GM23338 (cell line): ENCODE measurements around the gene CELA2B. TPM values are rescaled to one million over a fixed set of nuclear protein-coding genes. Genes with fewer than 3 reads are reported as not detected.

Experiments
- ATAC-seq: fragments of 200-7000 bp; cut with Tn5 transposase; 3 replicates; pipeline ENCODE4 v1.9.1; 2020
- DNase-seq: peaks from one replicate; pipeline ENCODE4 v3.0.0-alpha.2; 2015; ENCODE audit warnings: low spot score
- H2AFZ ChIP-seq: fragments of 200-600 bp; sonication (generic); 2 replicates; pipeline ENCODE4 v1.8.0; 2016; ENCODE audit warnings: antibody characterized with exemption, mild to moderate bottlenecking, moderate library complexity
- H3F3A ChIP-seq: fragments of 200-600 bp; sonication (generic); replicated peaks from 2 replicates; pipeline ENCODE4 v1.8.0; 2017; ENCODE audit warnings: antibody characterized with exemption, mixed run types, low read depth
- H3K27ac ChIP-seq: fragments of 200-600 bp; sonication (generic); 2 replicates; pipeline ENCODE4 v1.6.1; 2016; ENCODE audit warnings: low read depth
- H3K27me3 ChIP-seq: fragments of 200-600 bp; sonication (generic); 2 replicates; pipeline ENCODE4 v1.8.0; 2016; ENCODE audit warnings: mild to moderate bottlenecking, mixed run types, moderate library complexity; ENCODE audit not compliant: insufficient read depth
- H3K36me3 ChIP-seq: fragments of 200-600 bp; sonication (generic); 2 replicates; pipeline ENCODE4 v1.8.0; 2016; ENCODE audit warnings: mild to moderate bottlenecking; ENCODE audit not compliant: insufficient read depth
- H3K4me1 ChIP-seq: fragments of 200-600 bp; sonication (generic); 2 replicates; pipeline ENCODE4 v1.8.0; 2016; ENCODE audit warnings: mild to moderate bottlenecking, moderate library complexity; ENCODE audit not compliant: insufficient read depth
- H3K4me2 ChIP-seq: fragments of 200-600 bp; sonication (generic); 2 replicates; pipeline ENCODE4 v1.7.1; 2017; ENCODE audit warnings: mixed run types
- H3K4me3 ChIP-seq: fragments of 200-600 bp; sonication (generic); 2 replicates; pipeline ENCODE4 v1.6.1; 2016; ENCODE audit warnings: mixed run types
- H3K79me2 ChIP-seq: fragments of 200-600 bp; sonication (generic); replicated peaks from 2 replicates; pipeline ENCODE4 v1.8.0; 2017; ENCODE audit warnings: mild to moderate bottlenecking; ENCODE audit not compliant: insufficient read depth
- H3K9me2 ChIP-seq: fragments of 200-600 bp; sonication (generic); 2 replicates; pipeline ENCODE4 v1.8.0; 2017; ENCODE audit not compliant: insufficient read depth
- H4K20me1 ChIP-seq: fragments of 200-600 bp; sonication (generic); replicated peaks from 2 replicates; pipeline ENCODE4 v1.8.0; 2017; ENCODE audit warnings: mild to moderate bottlenecking; ENCODE audit not compliant: insufficient read depth
- H3K27ac Mint-ChIP-seq: 2 replicates; pipeline ENCODE4 v1.8.0; 2020; ENCODE audit warnings: inconsistent platforms, mild to moderate bottlenecking, moderate library complexity, mixed read lengths
- H3K27me3 Mint-ChIP-seq: 3 replicates; pipeline ENCODE4 v1.8.0; 2022; ENCODE audit warnings: low read depth, mild to moderate bottlenecking, moderate library complexity, mixed read lengths, inconsistent platforms; ENCODE audit not compliant: insufficient read depth, poor library complexity
- H3K36me3 Mint-ChIP-seq: 3 replicates; pipeline ENCODE4 v1.8.0; 2021; ENCODE audit warnings: low read depth, mild to moderate bottlenecking, inconsistent platforms, moderate library complexity, mixed read lengths
- H3K4me1 Mint-ChIP-seq: 3 replicates; pipeline ENCODE4 v1.8.0; 2020; ENCODE audit warnings: mild to moderate bottlenecking, inconsistent platforms, mixed read lengths
- H3K4me3 Mint-ChIP-seq: 3 replicates; pipeline ENCODE4 v1.8.0; 2021; ENCODE audit warnings: moderate library complexity, mild to moderate bottlenecking, inconsistent platforms, mixed read lengths
- H3K9me3 Mint-ChIP-seq: 3 replicates; pipeline ENCODE4 v1.8.0; 2020; ENCODE audit warnings: moderate library complexity, mild to moderate bottlenecking, inconsistent platforms, mixed read lengths
- CREB1 ChIP-seq: fragments of 250-450 bp; sonication (Bioruptor Pico); IDR thresholded peaks from 2 replicates; pipeline ENCODE4 v1.5.0; 2020; ENCODE audit warnings: low read depth, mild to moderate bottlenecking, moderate library complexity
- CTCF ChIP-seq, 2 experiments: fragments of 200-600 bp in 1 of 2; sonication (generic) in 1 of 2; conservative IDR thresholded peaks; 2 replicates each; pipeline versions ENCODE4 v1.5.1 to v1.6.1; 2016 to 2017; ENCODE audit warnings: antibody characterized with exemption in 2 of 2, low read depth in 2 of 2, mild to moderate bottlenecking in 2 of 2, moderate library complexity in 1 of 2
- EZH2 ChIP-seq: fragments of 200-600 bp; sonication (generic); IDR thresholded peaks from one replicate; pipeline ENCODE4 v1.8.0; 2017; ENCODE audit warnings: antibody characterized with exemption, mild to moderate bottlenecking, low read depth; ENCODE audit not compliant: unreplicated experiment
- EZH2phosphoT487 ChIP-seq: fragments of 200-600 bp; sonication (generic); IDR thresholded peaks from one replicate; pipeline ENCODE4 v1.8.1; 2018; ENCODE audit warnings: antibody characterized with exemption; ENCODE audit not compliant: unreplicated experiment
- JUNB ChIP-seq: IDR thresholded peaks from one replicate; pipeline ENCODE4 v1.6.1; 2016; ENCODE audit warnings: antibody characterized with exemption; ENCODE audit not compliant: unreplicated experiment
- POLR2AphosphoS5 ChIP-seq: IDR thresholded peaks from 2 replicates; pipeline ENCODE4 v1.6.1; 2016; ENCODE audit warnings: antibody characterized with exemption, low read depth
- STAT1 ChIP-seq: IDR thresholded peaks from one replicate; pipeline ENCODE4 v1.6.1; 2016; ENCODE audit warnings: antibody characterized with exemption; ENCODE audit not compliant: unreplicated experiment
- ZNF114 ChIP-seq: fragments of 250-450 bp; sonication (Bioruptor Pico); IDR thresholded peaks from 2 replicates; pipeline ENCODE4 v1.5.0; 2020; ENCODE audit warnings: mild to moderate bottlenecking, moderate library complexity
- ZNF331 ChIP-seq: fragments of 250-450 bp; sonication (Bioruptor Pico); IDR thresholded peaks from 2 replicates; pipeline ENCODE4 v1.5.0; 2020; ENCODE audit warnings: low read depth, mild to moderate bottlenecking, moderate library complexity
- ZNF462 ChIP-seq: fragments of 250-450 bp; sonication (Bioruptor Pico); IDR thresholded peaks from 2 replicates; pipeline ENCODE4 v1.5.0; 2020; ENCODE audit warnings: mild to moderate bottlenecking, moderate library complexity
- polyA plus RNA-seq: library from polyadenylated mRNA; unstranded; fragments of >200 nt; fragmentation: Nextera tagmentation; extraction: Ambion mirVana; gene quantifications from 2 replicates; pipeline ENCODE4 v1.2.1, GENCODE V29; 2016
- total RNA-seq: library from RNA; depleted of rRNA; stranded (reverse); fragments of >200 nt; shearing (Covaris generic); gene quantifications from 2 replicates; pipeline ENCODE4 v1.2.3, GENCODE V29; 2014
- TF ChIP-seq, protein P1 (sequence below): IDR thresholded peaks from one replicate; pipeline ENCODE4 v1.6.1; 2018; ENCODE audit warnings: antibody characterized with exemption; ENCODE audit not compliant: unreplicated experiment

The CELA2B gene
- total and polyA plus RNA-seq, 2 experiments from 2014 or later, result not detected

- H4K20me1 ChIP-seq, result no peaks in the 10 kb centered on the region
- ATAC-seq (no peak), DNase-seq (no peak)
- no peak overlapping the region for H2AFZ ChIP-seq
- Mint-ChIP-seq H3K27ac (peak overlapping the region; percentile 36; the same call in 1 of the 2 replicates), H3K9me3 (no peaks in the 10 kb centered on the region), H3K27me3 (peaks cover 8% of the 10 kb centered on the region), H3K4me1 (peaks cover 38% of the 10 kb centered on the region), H3K4me3 (no peak overlapping the region; the same call in 2 of the 3 replicates), H3K36me3 (peaks cover 16% of the 10 kb centered on the region; the same call in 2 of the 3 replicates)
- no peaks in the 10 kb centered on the region for H3K27me3 ChIP-seq
- no peak overlapping the region for H3K27ac ChIP-seq
- H3K9me2 ChIP-seq, result no peaks in the 10 kb centered on the region
- no peak overlapping the region for H3K4me3 ChIP-seq
- H3K36me3 ChIP-seq, result no peaks in the 10 kb centered on the region; the same call in 1 of the 2 replicates
- H3K79me2 ChIP-seq, result no peaks in the 10 kb centered on the region; the same call in 1 of the 2 replicates
- H3K4me2 ChIP-seq, result no peak overlapping the region
- H3K4me1 ChIP-seq, result peaks cover 34% of the 10 kb centered on the region
- H3F3A ChIP-seq, result peaks cover 20% of the 10 kb centered on the region; the same call in 1 of the 2 replicates
- TF ChIP-seq EZH2phosphoT487, result no peak
- no peak for TF ChIP-seq EZH2
- TF ChIP-seq CTCF (conservative IDR thresholded peaks at IDR 0.05; ENCODE audit: low read depth in 2 of 2), result no peak
- TF ChIP-seq ZNF114 (CRISPR knock-in tag), result no peak
- TF ChIP-seq, protein P1, sequence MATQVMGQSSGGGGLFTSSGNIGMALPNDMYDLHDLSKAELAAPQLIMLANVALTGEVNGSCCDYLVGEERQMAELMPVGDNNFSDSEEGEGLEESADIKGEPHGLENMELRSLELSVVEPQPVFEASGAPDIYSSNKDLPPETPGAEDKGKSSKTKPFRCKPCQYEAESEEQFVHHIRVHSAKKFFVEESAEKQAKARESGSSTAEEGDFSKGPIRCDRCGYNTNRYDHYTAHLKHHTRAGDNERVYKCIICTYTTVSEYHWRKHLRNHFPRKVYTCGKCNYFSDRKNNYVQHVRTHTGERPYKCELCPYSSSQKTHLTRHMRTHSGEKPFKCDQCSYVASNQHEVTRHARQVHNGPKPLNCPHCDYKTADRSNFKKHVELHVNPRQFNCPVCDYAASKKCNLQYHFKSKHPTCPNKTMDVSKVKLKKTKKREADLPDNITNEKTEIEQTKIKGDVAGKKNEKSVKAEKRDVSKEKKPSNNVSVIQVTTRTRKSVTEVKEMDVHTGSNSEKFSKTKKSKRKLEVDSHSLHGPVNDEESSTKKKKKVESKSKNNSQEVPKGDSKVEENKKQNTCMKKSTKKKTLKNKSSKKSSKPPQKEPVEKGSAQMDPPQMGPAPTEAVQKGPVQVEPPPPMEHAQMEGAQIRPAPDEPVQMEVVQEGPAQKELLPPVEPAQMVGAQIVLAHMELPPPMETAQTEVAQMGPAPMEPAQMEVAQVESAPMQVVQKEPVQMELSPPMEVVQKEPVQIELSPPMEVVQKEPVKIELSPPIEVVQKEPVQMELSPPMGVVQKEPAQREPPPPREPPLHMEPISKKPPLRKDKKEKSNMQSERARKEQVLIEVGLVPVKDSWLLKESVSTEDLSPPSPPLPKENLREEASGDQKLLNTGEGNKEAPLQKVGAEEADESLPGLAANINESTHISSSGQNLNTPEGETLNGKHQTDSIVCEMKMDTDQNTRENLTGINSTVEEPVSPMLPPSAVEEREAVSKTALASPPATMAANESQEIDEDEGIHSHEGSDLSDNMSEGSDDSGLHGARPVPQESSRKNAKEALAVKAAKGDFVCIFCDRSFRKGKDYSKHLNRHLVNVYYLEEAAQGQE, result no peak
- TF ChIP-seq POLR2AphosphoS5, result no peak
- TF ChIP-seq STAT1, result no peak
- TF ChIP-seq ZNF331 (CRISPR knock-in tag), result no peak
- no peak for TF ChIP-seq ZNF462
- TF ChIP-seq CREB1 (CRISPR knock-in tag), result no peak
- no peak for TF ChIP-seq JUNB
Observed at GRCh38 chr1:15506831-15507230, 30.9 kb downstream of the CELA2B start.
